ENCODE measurements around the gene RHOT1. TPM values are rescaled to one million over a fixed set of nuclear protein-coding genes. Genes with fewer than 3 reads are reported as not detected.
A peak's percentile ranks its signal among the peaks of the same experiment; 100 is the strongest.
"Not testable (repeated sequence)": the region's sequence is repeated elsewhere in the genome, so short reads cannot be mapped to it uniquely, and the experiment has no call there.

Gene RHOT1
- total and polyA plus RNA-seq, 10 donors, result 21.2 to 57.1 (median 33.6) TPM

DNA sequence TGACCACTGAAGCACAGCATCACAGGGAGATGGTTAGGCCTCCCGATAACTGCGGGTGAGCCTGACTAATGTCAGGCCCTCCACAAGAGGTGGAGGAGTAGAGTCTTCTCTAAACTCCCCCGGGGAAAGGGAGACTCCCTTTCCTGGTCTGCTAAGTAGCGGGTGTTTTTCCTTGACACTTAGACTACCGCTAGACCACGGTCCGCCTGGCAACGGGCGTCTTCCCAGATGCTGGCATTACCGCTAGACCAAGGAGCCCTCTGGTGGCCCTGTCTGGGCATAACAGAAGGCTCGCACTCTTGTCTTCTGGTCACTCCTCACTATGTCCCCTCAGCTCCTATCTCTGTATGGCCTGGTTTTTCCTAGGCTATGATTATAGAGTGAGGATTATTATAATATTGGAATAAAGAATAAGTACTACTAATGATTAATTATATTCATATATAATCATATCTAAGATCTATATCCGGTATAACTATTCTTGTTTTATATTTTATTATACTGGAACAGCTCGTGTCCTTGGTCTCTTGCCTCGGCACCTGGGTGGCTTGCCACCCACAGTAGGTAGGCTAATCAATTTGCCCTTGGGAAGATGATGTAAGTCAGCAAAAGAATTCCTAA, 6.7 kb upstream of the RHOT1 start:
- intact Hi-C loops (cut with DNase I; ENCODE audit: low total_unique reads), result loop anchor here (10.0 kb wide), 1 partner anchor 131 kb away; the partner anchor contains the start of gene LRRC37B
- H3K36me3 ChIP-seq; H3K27me3 ChIP-seq (replicated peaks in 1 of 7); H3K4me3 ChIP-seq; H3K27ac ChIP-seq; DNase-seq: not testable (repeated sequence)
- WGBS, 5 donors, result 51 to 65% (median 61%) methylated on average over 13 to 14 of the region's 14 CpGs
- TF ChIP-seq, protein P1, sequence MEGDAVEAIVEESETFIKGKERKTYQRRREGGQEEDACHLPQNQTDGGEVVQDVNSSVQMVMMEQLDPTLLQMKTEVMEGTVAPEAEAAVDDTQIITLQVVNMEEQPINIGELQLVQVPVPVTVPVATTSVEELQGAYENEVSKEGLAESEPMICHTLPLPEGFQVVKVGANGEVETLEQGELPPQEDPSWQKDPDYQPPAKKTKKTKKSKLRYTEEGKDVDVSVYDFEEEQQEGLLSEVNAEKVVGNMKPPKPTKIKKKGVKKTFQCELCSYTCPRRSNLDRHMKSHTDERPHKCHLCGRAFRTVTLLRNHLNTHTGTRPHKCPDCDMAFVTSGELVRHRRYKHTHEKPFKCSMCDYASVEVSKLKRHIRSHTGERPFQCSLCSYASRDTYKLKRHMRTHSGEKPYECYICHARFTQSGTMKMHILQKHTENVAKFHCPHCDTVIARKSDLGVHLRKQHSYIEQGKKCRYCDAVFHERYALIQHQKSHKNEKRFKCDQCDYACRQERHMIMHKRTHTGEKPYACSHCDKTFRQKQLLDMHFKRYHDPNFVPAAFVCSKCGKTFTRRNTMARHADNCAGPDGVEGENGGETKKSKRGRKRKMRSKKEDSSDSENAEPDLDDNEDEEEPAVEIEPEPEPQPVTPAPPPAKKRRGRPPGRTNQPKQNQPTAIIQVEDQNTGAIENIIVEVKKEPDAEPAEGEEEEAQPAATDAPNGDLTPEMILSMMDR (IDR thresholded peaks at IDR 0.05 in 8 of 11, conservative IDR thresholded peaks at IDR 0.05 in 3 of 11), result peak in 7 of 11 experiments; percentile 41 to 64 (median 58)
- Histone ChIP-seq H3K4me1 (peaks cover 0 to 23% (median 7%) of the 10 kb centered on the region in 6 donors), H3K9me3 (peaks cover 0 to 18% (median 3%) of the 10 kb centered on the region in 8 donors)

DNA sequence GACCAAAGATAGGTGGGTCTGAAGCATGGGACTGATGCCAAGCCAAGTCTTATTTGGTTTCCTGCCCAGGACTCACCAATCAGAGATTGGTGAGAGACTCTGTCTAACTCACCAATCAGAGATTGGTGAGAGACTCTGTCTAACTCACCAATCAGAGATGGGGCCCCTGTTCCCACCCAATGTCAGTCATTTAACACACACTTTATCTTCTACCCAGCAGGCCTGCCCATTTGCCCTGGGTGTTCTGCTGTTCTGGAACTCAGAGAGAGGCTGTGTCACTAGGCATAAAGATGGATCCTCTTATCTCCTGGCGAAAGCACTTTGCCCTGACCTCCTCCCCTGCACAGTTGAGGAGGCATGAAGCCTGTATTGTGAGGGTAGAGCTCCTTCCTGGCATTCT, 5.4 kb upstream of the RHOT1 start:
- TF ChIP-seq POLR2AphosphoS5 (IDR thresholded peaks at IDR 0.05), result no peak
- TF ChIP-seq, protein P1 (IDR thresholded peaks at IDR 0.05 in 8 of 11, conservative IDR thresholded peaks at IDR 0.05 in 3 of 11), result no peak
- no peak for TF ChIP-seq POLR2A (IDR thresholded peaks at IDR 0.05)
- no peak for DNase-seq
- peaks cover 3 to 36% (median 17%) of the 10 kb centered on the region in 6 donors for H3K4me1 ChIP-seq
- 85 to 95% (median 92%) methylated on average over 1 of the region's 1 CpG for WGBS, 5 donors
- no peaks in the 10 kb centered on the region for H3K27me3 ChIP-seq (replicated peaks in 1 of 7)
- H3K9me3 ChIP-seq, result peaks cover 0 to 18% (median 3%) of the 10 kb centered on the region in 8 donors
- no peak overlapping the region for H3K4me3 ChIP-seq
- no peak overlapping the region for H3K27ac ChIP-seq
- intact Hi-C loops (cut with DNase I; ENCODE audit: low total_unique reads), result loop anchor here (10.0 kb wide), 1 partner anchor 132 kb away; the partner anchor contains the start of gene LRRC37B
- H3K36me3 ChIP-seq, result no peaks in the 10 kb centered on the region

DNA sequence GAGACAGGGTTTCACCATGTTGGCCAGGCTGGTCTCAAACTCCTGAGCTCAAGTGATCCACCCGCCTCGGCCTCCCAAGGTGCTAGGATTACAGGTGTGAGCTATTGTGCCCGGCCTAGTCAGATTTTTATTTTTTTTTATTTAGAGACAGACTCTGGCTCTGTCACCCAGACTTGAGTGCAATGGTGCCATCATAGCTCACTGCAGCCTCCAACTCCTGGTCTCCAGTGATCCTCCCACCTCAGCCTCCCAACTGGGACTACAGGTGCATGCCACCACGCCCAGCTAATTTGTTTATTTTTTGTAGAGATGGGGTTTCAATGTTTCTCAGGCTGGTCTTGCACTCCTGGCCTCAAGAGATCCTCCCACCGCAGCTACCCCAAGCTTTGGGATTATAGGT, 2.8 kb upstream of the RHOT1 start:
- peaks cover 0 to 10% (median 3%) of the 10 kb centered on the region in 8 donors for H3K9me3 ChIP-seq
- H3K4me1 ChIP-seq, result peaks cover 10 to 55% (median 34%) of the 10 kb centered on the region in 6 donors
- not testable (repeated sequence) for H3K27me3 ChIP-seq (replicated peaks in 1 of 7); H3K4me3 ChIP-seq; H3K36me3 ChIP-seq; DNase-seq
- intact Hi-C loops (cut with DNase I; ENCODE audit: low total_unique reads), result loop anchor here (10.0 kb wide), 1 partner anchor 135 kb away; the partner anchor contains the start of gene LRRC37B
- WGBS, 5 donors, result 79 to 98% (median 95%) methylated on average over 5 of the region's 5 CpGs
- peak overlapping the region in 1 of 8 donors; percentile 1 for H3K27ac ChIP-seq

DNA sequence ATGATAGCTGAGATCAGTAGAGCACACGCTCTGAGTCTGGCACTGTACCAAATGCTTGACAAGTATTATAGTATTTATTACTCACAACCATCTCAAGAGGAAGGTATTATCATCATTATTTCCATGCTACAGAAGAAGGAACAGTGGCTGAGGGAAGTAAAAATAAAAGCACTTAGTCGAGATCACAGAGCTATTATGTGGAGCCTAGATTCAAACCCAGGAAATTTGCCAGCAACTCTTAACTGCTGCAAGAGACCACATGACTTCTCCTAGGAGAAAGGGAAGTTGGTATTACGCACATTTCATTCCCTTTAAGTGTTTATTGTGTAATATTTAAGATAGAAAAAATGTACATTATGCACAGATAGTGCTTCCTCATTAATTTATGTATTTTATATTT, 1.0 kb upstream of the RHOT1 start:
- TF ChIP-seq POLR2A (IDR thresholded peaks at IDR 0.05) (no peak), POLR2AphosphoS5 (IDR thresholded peaks at IDR 0.05) (no peak)
- TF ChIP-seq, protein P1 (IDR thresholded peaks at IDR 0.05 in 8 of 11, conservative IDR thresholded peaks at IDR 0.05 in 3 of 11), result no peak
- H3K4me3 ChIP-seq, result peak overlapping the region; percentile 74 to 98 (median 86)
- DNase-seq, result no peak
- H3K27me3 ChIP-seq (replicated peaks in 1 of 7), result no peaks in the 10 kb centered on the region
- WGBS, 5 donors, result 12 to 20% (median 14%) methylated on average over 3 of the region's 3 CpGs
- intact Hi-C loops (cut with DNase I; ENCODE audit: low total_unique reads), result no loop called here
- H3K27ac ChIP-seq, result peak overlapping the region; percentile 88 to 96 (median 94)
- H3K4me1 ChIP-seq, result peaks cover 15 to 72% (median 50%) of the 10 kb centered on the region in 6 donors
- peaks cover 0 to 6% (median 0%) of the 10 kb centered on the region in 6 donors for H3K36me3 ChIP-seq
- H3K9me3 ChIP-seq, result no peaks in the 10 kb centered on the region
